Central memory CD8-positive, alpha-beta T cell (primary cell): Measurements from ENCODE around the gene XYLT2.
"Not testable (repeated sequence)": the region's sequence is repeated elsewhere in the genome, so short reads cannot be mapped to it uniquely, and the experiment has no call there.

Source experiments
- ATAC-seq: fragments of 150-1000 bp; cut with Tn5 transposase; replicated peaks from 2 replicates; pipeline ENCODE4 v1.10.0; 2022; ENCODE audit warnings: mild to moderate bottlenecking, moderate FRiP score, moderate number of reproducible peaks; ENCODE audit not compliant: poor library complexity, severe bottlenecking; ENCODE audit errors: extremely low read depth
- DNase-seq, 2 donors: peaks; one replicate each; pipeline ENCODE4 v3.0.0; 2021; ENCODE audit warnings: low spot score in 2 of 2
- H3K27ac Mint-ChIP-seq: one replicate; pipeline ENCODE4 v1.8.0; 2022; ENCODE audit warnings: low read depth, mild to moderate bottlenecking, moderate library complexity, mixed read lengths
- H3K27me3 Mint-ChIP-seq: one replicate; pipeline ENCODE4 v1.8.0; 2022; ENCODE audit warnings: mixed read lengths
- H3K36me3 Mint-ChIP-seq: one replicate; pipeline ENCODE4 v1.8.0; 2022; ENCODE audit warnings: mild to moderate bottlenecking, moderate library complexity, mixed read lengths; ENCODE audit not compliant: insufficient read depth
- H3K4me1 Mint-ChIP-seq: one replicate; pipeline ENCODE4 v1.8.0; 2022; ENCODE audit warnings: mixed read lengths
- H3K4me3 Mint-ChIP-seq: one replicate; pipeline ENCODE4 v1.8.0; 2022; ENCODE audit warnings: mild to moderate bottlenecking, moderate library complexity, mixed read lengths
- H3K9me3 Mint-ChIP-seq: one replicate; pipeline ENCODE4 v1.8.0; 2022; ENCODE audit warnings: mixed read lengths

XYLT2 gene

DNA sequence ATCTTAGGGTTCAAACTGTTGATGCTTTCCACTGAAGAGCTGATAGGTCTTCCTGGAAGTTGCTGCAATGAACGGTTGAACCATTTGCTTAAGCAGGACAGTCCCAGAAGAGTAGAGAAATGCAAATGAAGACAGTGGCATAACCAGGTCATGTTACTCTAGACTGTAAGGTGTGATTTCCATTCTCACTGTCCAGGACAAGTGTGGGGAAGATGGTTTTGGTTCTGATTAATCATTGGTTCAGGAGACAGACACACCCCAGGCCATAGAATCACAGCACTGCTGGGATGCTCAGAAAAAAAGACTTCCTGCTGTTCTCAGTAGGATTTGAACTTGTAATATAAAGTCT lies 34.8 kb upstream of the XYLT2 start:
- Mint-ChIP-seq H3K36me3 (peaks cover 1% of the 10 kb centered on the region), H3K27me3 (peaks cover 57% of the 10 kb centered on the region), H3K4me1 (no peaks in the 10 kb centered on the region), H3K9me3 (no peaks in the 10 kb centered on the region), H3K27ac (no peak overlapping the region), H3K4me3 (no peak overlapping the region)
- no peak for DNase-seq
- no peak for ATAC-seq

DNA sequence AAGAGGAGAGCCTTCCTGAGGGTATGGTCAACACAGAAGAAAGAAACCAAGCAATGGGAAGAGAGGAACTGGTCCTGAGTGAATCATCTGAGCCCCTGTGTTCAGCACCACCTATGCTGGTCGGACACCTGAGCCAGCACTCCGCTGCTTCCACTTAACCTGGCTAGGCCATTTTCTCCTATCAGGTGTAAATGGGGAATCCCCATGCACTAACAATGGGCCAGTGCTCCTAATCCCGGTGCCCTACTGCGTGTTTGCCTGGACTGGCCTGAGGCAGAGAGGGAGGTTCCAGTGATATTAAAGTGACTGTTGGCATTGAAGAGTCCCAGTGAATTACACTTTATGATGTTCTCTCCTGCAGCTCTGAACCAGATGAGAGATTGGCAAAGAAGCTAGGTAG lies 34.4 kb upstream of the XYLT2 start:
- H3K27ac Mint-ChIP-seq = no peak overlapping the region

DNA sequence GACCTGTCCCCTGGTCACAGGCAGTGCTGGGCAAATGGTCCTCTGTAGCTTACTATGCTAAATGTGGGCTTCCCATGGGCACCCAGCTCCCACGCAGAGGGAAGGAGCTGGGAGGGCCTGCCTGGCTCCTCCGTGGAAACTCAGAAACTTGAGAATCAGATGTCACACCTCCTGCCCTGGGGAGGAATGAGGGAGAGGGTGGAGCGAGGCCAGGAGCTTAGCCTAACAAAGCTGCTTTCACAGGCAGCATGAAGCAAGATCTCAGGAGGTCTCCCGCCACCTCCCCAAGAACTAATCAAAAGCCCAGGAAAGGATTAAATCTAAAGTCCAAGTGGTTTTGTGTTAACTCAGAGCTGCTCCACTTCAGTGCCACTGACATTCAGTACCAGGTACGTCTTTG lies 33.6 kb upstream of the XYLT2 start:
- peaks cover 1% of the 10 kb centered on the region for H3K36me3 Mint-ChIP-seq
- peaks cover 50% of the 10 kb centered on the region for H3K27me3 Mint-ChIP-seq
- DNase-seq (no peak), ATAC-seq (no peak)
- no peak overlapping the region for H3K27ac Mint-ChIP-seq
- H3K4me1 Mint-ChIP-seq = no peaks in the 10 kb centered on the region
- no peak overlapping the region for H3K4me3 Mint-ChIP-seq
- H3K9me3 Mint-ChIP-seq = no peaks in the 10 kb centered on the region

More for the DNA sequence above, 34.4 kb upstream of the XYLT2 start:
- ATAC-seq = no peak
- peaks cover 53% of the 10 kb centered on the region for H3K27me3 Mint-ChIP-seq
- no peaks in the 10 kb centered on the region for H3K9me3 Mint-ChIP-seq
- H3K4me3 Mint-ChIP-seq = no peak overlapping the region
- peaks cover 1% of the 10 kb centered on the region for H3K36me3 Mint-ChIP-seq
- H3K4me1 Mint-ChIP-seq = no peaks in the 10 kb centered on the region
- DNase-seq = no peak

- Mint-ChIP-seq H3K27me3 (peaks cover 50% of the 10 kb centered on the region), H3K9me3 (no peaks in the 10 kb centered on the region)
These were observed 31.4 kb upstream of the XYLT2 start for GRCh38 chr17:50314456-50315011.

GRCh38 chr17:50316016-50316587 lies 29.8 kb upstream of the XYLT2 start:
- no peak overlapping the region for H3K4me3 Mint-ChIP-seq

More at GRCh38 chr17:50314456-50315011, 31.4 kb upstream of the XYLT2 start:
- ATAC-seq (no peak), DNase-seq (no peak)
- Mint-ChIP-seq H3K4me1 (no peaks in the 10 kb centered on the region), H3K4me3 (no peak overlapping the region), H3K27ac (no peak overlapping the region), H3K36me3 (peaks cover 1% of the 10 kb centered on the region)

DNA sequence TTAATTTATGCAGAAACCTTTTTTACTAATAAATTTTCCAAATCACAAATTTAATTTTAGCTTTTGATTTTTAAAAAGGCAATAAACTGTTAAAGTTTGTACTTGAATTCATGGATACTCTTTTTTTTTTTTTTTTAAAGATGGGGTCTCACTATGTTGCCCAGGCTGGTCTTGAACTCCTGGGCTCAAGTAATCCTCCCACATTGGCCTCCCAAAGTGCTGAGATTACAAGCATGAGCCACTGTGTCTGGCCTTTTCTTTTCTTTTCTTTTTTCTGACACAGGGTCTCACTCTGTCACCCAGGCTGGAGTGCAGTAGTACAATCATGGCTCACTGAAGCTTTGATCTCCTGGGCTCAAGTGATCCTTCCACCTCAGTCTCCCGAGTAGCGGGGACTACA lies 29.3 kb upstream of the XYLT2 start:
- H3K36me3 Mint-ChIP-seq, H3K4me3 Mint-ChIP-seq, H3K9me3 Mint-ChIP-seq, ATAC-seq, H3K4me1 Mint-ChIP-seq, DNase-seq, H3K27ac Mint-ChIP-seq: not testable (repeated sequence)
- peaks cover 32% of the 10 kb centered on the region for H3K27me3 Mint-ChIP-seq

More at GRCh38 chr17:50316016-50316587, 29.8 kb upstream of the XYLT2 start:
- Mint-ChIP-seq H3K9me3 (no peaks in the 10 kb centered on the region), H3K4me1 (no peaks in the 10 kb centered on the region), H3K27me3 (peaks cover 38% of the 10 kb centered on the region), H3K27ac (no peak overlapping the region), H3K36me3 (no peaks in the 10 kb centered on the region)
- DNase-seq (no peak), ATAC-seq (no peak)

DNA sequence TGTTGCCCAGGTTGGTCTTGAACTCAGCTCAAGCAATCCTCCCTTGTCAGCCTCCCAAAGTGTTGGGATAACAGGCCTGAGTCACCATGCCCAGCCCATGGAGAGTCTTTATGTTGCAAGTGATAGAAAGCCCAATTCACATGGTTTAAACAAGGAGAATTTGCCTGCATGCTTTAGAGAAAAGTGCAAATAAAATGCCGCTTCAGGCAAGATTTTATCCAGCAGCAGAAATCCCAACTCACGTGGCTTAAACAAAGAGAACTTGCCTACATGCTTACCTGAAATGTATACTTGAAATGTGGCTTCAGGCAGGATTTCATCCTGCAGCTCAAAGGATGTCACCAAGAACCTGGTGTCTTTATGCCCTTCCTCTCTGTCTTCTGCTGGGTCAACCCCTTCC lies 28.8 kb upstream of the XYLT2 start:
- Mint-ChIP-seq H3K4me3 (no peak overlapping the region), H3K27me3 (peaks cover 28% of the 10 kb centered on the region), H3K9me3 (no peaks in the 10 kb centered on the region), H3K4me1 (no peaks in the 10 kb centered on the region), H3K36me3 (no peaks in the 10 kb centered on the region), H3K27ac (no peak overlapping the region)
- DNase-seq (no peak), ATAC-seq (no peak)

DNA sequence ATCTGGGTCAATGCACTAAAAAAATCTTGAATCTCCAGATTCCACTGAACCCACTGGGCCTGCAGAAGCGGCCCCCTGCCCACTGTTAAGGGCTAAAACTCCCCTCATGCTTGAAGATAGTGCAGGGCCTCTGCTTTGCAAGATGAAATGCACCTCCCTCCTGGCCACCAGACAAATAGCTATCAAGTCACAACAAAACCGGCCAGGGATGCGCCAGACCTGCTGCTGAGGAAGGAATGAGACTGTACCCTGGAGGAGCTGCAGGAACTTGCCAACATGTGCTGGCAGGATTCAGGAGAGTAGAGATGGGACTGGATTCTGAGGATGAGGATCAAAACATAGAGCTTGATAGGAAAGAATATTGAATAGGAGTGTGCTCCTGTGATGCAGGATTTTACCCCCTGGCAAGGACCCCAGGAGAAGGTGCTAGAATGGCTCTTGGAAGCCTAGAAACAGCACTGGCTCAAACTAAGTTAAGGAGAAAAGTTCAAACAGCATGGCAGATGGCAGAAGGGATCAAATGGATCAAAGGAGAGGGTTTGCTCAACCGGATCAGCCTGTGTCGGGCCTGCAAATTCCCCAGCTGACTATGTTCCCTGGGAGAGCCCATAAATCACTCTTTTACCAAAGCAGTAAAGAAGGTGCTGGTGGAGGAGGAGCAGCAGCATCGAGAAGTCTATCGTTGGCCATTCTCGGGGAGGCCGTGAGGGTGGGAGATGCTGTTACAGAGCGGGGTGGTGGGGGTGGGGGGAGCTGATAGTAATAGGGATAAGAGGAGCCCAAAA lies 27.2 kb upstream of the XYLT2 start:
- no peaks in the 10 kb centered on the region for H3K36me3 Mint-ChIP-seq
- H3K4me3 Mint-ChIP-seq = no peak overlapping the region
- H3K4me1 Mint-ChIP-seq = no peaks in the 10 kb centered on the region
- peaks cover 12% of the 10 kb centered on the region for H3K27me3 Mint-ChIP-seq
- no peak for DNase-seq
- no peak overlapping the region for H3K27ac Mint-ChIP-seq
- no peak for ATAC-seq
- H3K9me3 Mint-ChIP-seq = no peaks in the 10 kb centered on the region

- Mint-ChIP-seq H3K36me3 (no peaks in the 10 kb centered on the region), H3K9me3 (no peaks in the 10 kb centered on the region), H3K27me3 (peaks cover 4% of the 10 kb centered on the region), H3K27ac (no peak overlapping the region), H3K4me1 (no peaks in the 10 kb centered on the region), H3K4me3 (no peak overlapping the region)
- DNase-seq = no peak
- ATAC-seq = no peak
These were observed 26.5 kb upstream of the XYLT2 start for GRCh38 chr17:50319306-50320004.

DNA sequence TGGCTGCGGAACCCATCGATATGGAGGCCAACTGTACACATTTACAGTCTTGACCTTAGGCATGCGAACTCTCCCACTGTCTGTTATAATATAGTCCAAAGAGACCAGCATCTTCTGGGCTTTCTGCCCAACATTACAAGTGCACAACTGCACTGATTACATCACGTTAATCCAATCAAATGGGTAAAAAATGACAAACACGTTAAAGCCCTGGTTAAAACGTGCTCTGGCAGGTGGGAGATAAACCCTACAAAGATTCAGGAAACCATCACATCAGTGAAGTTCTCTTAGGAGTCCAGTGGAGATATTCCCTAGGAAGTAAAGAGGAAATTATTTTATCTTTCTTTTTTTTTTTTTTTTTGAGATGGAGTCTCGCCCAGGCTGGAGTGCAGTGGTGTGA lies 23.7 kb upstream of the XYLT2 start:
- ATAC-seq (no peak), DNase-seq (no peak)
- Mint-ChIP-seq H3K9me3 (no peaks in the 10 kb centered on the region), H3K4me3 (no peak overlapping the region), H3K4me1 (no peaks in the 10 kb centered on the region), H3K27me3 (no peaks in the 10 kb centered on the region), H3K36me3 (peaks cover 2% of the 10 kb centered on the region), H3K27ac (no peak overlapping the region)

GRCh38 chr17:50323060-50323459 lies 22.9 kb upstream of the XYLT2 start:
- no peak overlapping the region for H3K27ac Mint-ChIP-seq
- H3K9me3 Mint-ChIP-seq = no peaks in the 10 kb centered on the region
- ATAC-seq (no peak), DNase-seq (no peak)
- H3K4me3 Mint-ChIP-seq = no peak overlapping the region
- peaks cover 2% of the 10 kb centered on the region for H3K36me3 Mint-ChIP-seq
- no peaks in the 10 kb centered on the region for H3K4me1 Mint-ChIP-seq
- no peaks in the 10 kb centered on the region for H3K27me3 Mint-ChIP-seq

DNA sequence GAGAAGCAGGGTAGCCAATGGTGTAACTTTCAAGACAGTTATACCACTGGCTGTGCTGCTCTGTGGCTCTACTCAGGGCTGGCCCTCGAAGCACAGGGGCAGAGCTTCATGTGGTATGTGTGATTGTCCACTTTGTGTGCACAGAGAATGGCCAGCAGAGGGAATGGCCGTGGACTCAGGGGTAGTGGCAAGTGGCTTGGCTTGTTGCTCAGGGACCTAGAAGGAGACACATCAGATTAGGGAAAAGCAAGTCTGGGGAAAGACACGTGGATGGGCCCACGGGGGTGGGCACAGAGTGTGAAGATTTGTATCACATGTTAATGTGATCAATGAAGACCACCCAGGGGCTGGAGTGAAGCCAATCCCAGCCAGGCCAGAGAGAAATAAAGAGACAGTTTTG lies 20.0 kb upstream of the XYLT2 start:
- ATAC-seq (no peak), DNase-seq (no peak)
- H3K36me3 Mint-ChIP-seq = peaks cover 2% of the 10 kb centered on the region
- peak overlapping the region; percentile 44 for H3K27ac Mint-ChIP-seq
- no peak overlapping the region for H3K4me3 Mint-ChIP-seq
- no peaks in the 10 kb centered on the region for H3K4me1 Mint-ChIP-seq
- no peaks in the 10 kb centered on the region for H3K9me3 Mint-ChIP-seq
- peaks cover 20% of the 10 kb centered on the region for H3K27me3 Mint-ChIP-seq
